MM.1S (cell line): ENCODE results near the gene PER1.

Source experiments
- CTCF ChIP-seq: fragments of 300-600 bp; sonication (generic); IDR thresholded peaks from 2 replicates; pipeline ENCODE4 v1.5.1; 2016; ENCODE audit warnings: antibody characterized with exemption, low read length, mixed read lengths
- EZH2 ChIP-seq: fragments of 300-600 bp; sonication (generic); optimal IDR thresholded peaks from 2 replicates; pipeline ENCODE3; 2017; ENCODE audit warnings: low read depth, mild to moderate bottlenecking, antibody characterized with exemption, low read length, mixed read lengths

- no peak for TF ChIP-seq CTCF
- TF ChIP-seq EZH2, result no peak
These were observed 9.4 kb upstream of the PER1 start for GRCh38 chr17:8161289-8162232.
